Aorta (tissue), 5 donors: ENCODE results near the gene PPP1R9B. TPM values are rescaled to one million over a fixed set of nuclear protein-coding genes. Genes with fewer than 3 reads are reported as not detected.

Source experiments
- ATAC-seq: fragments of 200-7000 bp; cut with Tn5 transposase; one replicate; pipeline ENCODE4 v1.9.1; 2022; ENCODE audit warnings: moderate library complexity; ENCODE audit not compliant: low FRiP score
- DNase-seq, 2 donors: peaks; one replicate each; pipeline ENCODE4 v3.0.0-alpha.2; 2020
- H3K27ac ChIP-seq, 2 donors: one replicate each; pipeline ENCODE4 v1.5.1; 2013; ENCODE audit warnings: low read length in 2 of 2, mild to moderate bottlenecking in 2 of 2, moderate library complexity in 2 of 2, control low read depth in 1 of 2, inconsistent platforms in 1 of 2, low read depth in 1 of 2
- H3K27me3 ChIP-seq, 2 donors: one replicate each; pipeline ENCODE4 v1.6.1; 2013; ENCODE audit warnings: control low read depth in 1 of 2, low read length in 1 of 2, mild to moderate bottlenecking in 1 of 2, moderate library complexity in 1 of 2; ENCODE audit not compliant: insufficient read depth in 2 of 2, control insufficient read depth in 1 of 2
- H3K36me3 ChIP-seq, 2 donors: one replicate each; pipeline ENCODE4 v1.6.1; 2013; ENCODE audit warnings: control low read depth in 1 of 2, low read length in 1 of 2, mild to moderate bottlenecking in 1 of 2; ENCODE audit not compliant: insufficient read depth in 2 of 2, control insufficient read depth in 1 of 2
- H3K4me1 ChIP-seq, 2 donors: one replicate each; pipeline ENCODE4 v1.6.1; 2013; ENCODE audit warnings: low read length in 2 of 2, control low read depth in 1 of 2, mild to moderate bottlenecking in 1 of 2, moderate library complexity in 1 of 2; ENCODE audit not compliant: insufficient read depth in 2 of 2, control insufficient read depth in 1 of 2
- H3K4me3 ChIP-seq, 2 donors: one replicate each; pipeline ENCODE4 v1.5.1; 2013; ENCODE audit warnings: low read length in 2 of 2, control low read depth in 1 of 2, mild to moderate bottlenecking in 1 of 2
- H3K9me3 ChIP-seq: one replicate; pipeline ENCODE4 v1.6.1; 2013; ENCODE audit warnings: mild to moderate bottlenecking, low read length; ENCODE audit not compliant: control insufficient read depth
- WGBS, 2 donors: extraction: QIAGEN DNeasy Blood & Tissue Kit; methylation state at CpG; one replicate each; pipeline ENCODE4 v1.1.7; 2013; 5-methylcytosine and 5-hydroxymethylcytosine counted together
- intact Hi-C, 2 donors: fragments of 100-400 bp; cut with DNase I; formaldehyde crosslinking; loops; one replicate each; pipeline versions ENCODE4 v1.14.2 to v1.15.0; 2022
- polyA plus RNA-seq, 2 donors: library from polyadenylated mRNA; stranded (reverse); fragments of 200-250 nt; gene quantifications; one replicate each; pipeline ENCODE4 v1.2.3, GENCODE V29; 2013
- total RNA-seq, 2 donors: library from RNA; stranded (reverse); fragmentation: NEBNext Ultra II Directional; extraction: Animal tissue kit (Norgen Biotek cat#: 25700); gene quantifications; one replicate each; pipeline ENCODE4 v1.2.1, GENCODE V29; 2021
- donor health status: healthy with polysubstance abuse.
- donor health status: Bipolar disorder and iron deficiency.
- donor health status: DM: no; HTN: no; CAD: no.
- donor health status: DM: no; HTN: no; CAD: no.
- donor health status: DM: yes; HTN: yes; CAD: no.

PPP1R9B gene
- total and polyA plus RNA-seq, 4 donors, result 20.3 to 99.0 (median 45.2) TPM

DNA sequence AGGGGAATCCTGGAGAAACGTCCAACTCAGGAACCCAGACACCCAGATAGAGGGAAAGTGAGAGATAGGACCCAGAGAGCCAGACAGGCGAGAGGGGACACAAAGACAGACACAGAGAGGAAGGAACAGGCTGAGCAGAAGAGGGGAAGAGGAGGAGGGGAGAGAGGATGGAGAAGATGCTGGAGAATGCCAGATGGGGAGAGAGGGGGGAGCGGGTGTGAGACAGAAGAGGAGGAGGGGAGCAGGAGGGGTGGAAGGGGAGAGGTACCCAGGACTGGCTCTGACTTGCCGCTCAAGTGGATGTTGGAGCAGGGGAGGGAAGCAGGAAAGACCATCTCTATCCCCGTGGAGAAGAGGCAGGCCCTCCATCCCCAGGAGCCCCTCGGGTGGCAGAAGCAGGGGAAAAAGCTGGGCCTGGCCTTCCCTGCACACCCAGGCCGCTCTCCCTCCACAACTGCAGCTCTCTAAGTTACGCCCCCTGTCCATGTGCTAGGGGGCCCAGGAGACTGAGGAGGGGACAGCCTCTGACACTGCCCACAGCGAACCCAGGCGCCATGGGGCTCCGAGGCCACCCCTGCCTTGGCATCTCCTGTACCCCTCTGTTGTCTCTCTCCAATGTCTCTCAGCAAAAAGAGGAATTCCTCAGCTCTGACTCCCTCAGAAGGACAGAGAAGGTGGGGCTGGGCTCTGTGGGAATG is 4.8 kb downstream of the PPP1R9B start:
- ATAC-seq (no peak), DNase-seq (no peak)
- Histone ChIP-seq H3K4me3 (no peak overlapping the region), H3K27me3 (no peaks in the 10 kb centered on the region), H3K36me3 (no peaks in the 10 kb centered on the region), H3K4me1 (peaks cover 0 to 3% of the 10 kb centered on the region in 2 donors), H3K9me3 (no peaks in the 10 kb centered on the region), H3K27ac (peak overlapping the region in 1 of 2 donors; percentile 8)
- intact Hi-C loops, result loop anchor here in 1 of 2 donors (5.0 to 10.0 kb wide), 2 partner anchors 48 to 49 kb away; partner anchors contain the start of gene PDK2
- 58 to 65% methylated on average over 10 to 11 of the region's 11 CpGs for WGBS, 2 donors

GRCh38 chr17:50144845-50145531 is 5.5 kb downstream of the PPP1R9B start:
- H3K27me3 ChIP-seq, result no peaks in the 10 kb centered on the region
- no peak overlapping the region for H3K27ac ChIP-seq
- ATAC-seq (no peak), DNase-seq (no peak)
- peaks cover 0 to 3% of the 10 kb centered on the region in 2 donors for H3K4me1 ChIP-seq
- H3K4me3 ChIP-seq, result no peak overlapping the region
- no peaks in the 10 kb centered on the region for H3K9me3 ChIP-seq
- 76 to 78% methylated on average over 16 of the region's 16 CpGs for WGBS, 2 donors
- no peaks in the 10 kb centered on the region for H3K36me3 ChIP-seq
- intact Hi-C loops, result loop anchor here in 1 of 2 donors (5.0 to 10.0 kb wide), 2 partner anchors 48 to 50 kb away; partner anchors contain the start of gene PDK2

GRCh38 chr17:50144355-50144754 is 6.1 kb downstream of the PPP1R9B start:
- H3K36me3 ChIP-seq, result peaks cover 0 to 2% of the 10 kb centered on the region in 2 donors
- no peak for DNase-seq
- peaks cover 0 to 3% of the 10 kb centered on the region in 2 donors for H3K4me1 ChIP-seq
- 72 to 78% methylated on average over 6 of the region's 6 CpGs for WGBS, 2 donors
- no peaks in the 10 kb centered on the region for H3K9me3 ChIP-seq
- intact Hi-C loops, result loop anchor here in 1 of 2 donors (10.0 kb wide), 1 partner anchor 50 kb away; no protein-coding TSS in a partner anchor
- no peak for ATAC-seq
- no peak overlapping the region for H3K27ac ChIP-seq
- no peak overlapping the region for H3K4me3 ChIP-seq
- H3K27me3 ChIP-seq, result no peaks in the 10 kb centered on the region

DNA sequence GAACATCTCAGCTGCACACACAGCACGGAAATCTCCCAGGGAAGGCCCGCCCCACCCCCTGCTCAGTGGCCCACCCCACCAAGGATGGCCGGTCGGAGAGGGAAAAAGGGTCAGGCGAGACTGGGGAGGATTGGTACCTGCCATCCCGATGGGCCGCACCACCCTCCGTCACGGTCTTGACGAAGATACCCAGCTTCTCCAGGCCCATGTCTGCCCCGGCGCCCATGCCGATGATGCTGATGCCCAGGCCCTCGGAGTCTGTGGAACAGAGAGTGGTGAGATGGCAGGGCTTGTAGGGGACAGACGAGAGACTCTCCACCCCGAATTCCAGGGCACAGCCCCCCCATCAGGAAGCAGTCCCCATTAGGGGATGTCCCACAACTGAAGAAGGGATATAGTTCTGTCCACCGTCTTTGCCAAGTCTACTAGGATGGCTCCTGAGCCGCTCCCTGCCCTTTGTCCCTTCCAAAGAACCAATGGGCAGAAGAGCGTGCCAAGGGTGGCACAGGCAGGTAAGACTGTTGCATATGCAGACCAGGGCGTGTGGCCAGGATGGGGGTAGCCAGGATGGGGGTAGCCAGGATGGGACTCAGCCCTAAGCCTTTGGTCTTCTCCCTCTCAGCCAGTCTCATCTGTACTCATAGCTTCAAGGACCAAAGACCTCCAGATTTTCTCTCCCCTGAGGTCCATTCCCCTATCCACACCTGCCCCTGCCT is 6.9 kb downstream of the PPP1R9B start:
- H3K9me3 ChIP-seq, result no peaks in the 10 kb centered on the region
- H3K27me3 ChIP-seq, result no peaks in the 10 kb centered on the region
- 87 to 88% methylated on average over 20 of the region's 20 CpGs for WGBS, 2 donors
- no peak overlapping the region for H3K4me3 ChIP-seq
- no peak for DNase-seq
- H3K27ac ChIP-seq, result no peak overlapping the region
- no peak for ATAC-seq
- peaks cover 0 to 3% of the 10 kb centered on the region in 2 donors for H3K4me1 ChIP-seq
- intact Hi-C loops, result loop anchor here in 1 of 2 donors (10.0 kb wide), 1 partner anchor 51 kb away; no protein-coding TSS in a partner anchor
- H3K36me3 ChIP-seq, result peaks cover 2 to 5% of the 10 kb centered on the region in 2 donors

DNA sequence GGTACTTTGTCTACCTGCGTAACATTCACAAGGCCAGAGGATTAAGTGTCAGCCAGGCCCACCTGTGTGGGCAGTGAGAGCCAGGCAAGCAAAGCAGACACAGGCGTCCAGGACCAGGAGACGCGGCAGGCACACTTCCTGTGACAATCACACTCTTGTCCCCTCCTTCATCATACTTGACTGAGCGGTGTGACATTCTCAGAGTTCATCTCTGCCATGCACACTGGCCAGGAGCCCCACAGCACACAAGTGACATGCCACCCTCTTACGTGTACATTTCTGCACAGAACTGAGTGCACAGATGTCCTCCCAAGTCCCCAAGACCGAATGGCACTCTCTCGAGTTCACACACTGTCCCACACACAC is 8.7 kb downstream of the PPP1R9B start:
- no peak overlapping the region for H3K27ac ChIP-seq
- no peak overlapping the region for H3K4me3 ChIP-seq
- H3K9me3 ChIP-seq, result no peaks in the 10 kb centered on the region
- ATAC-seq, result no peak
- 62 to 67% methylated on average over 8 of the region's 8 CpGs for WGBS, 2 donors
- intact Hi-C loops, result loop anchor here in 1 of 2 donors (10.0 kb wide), 1 partner anchor 53 kb away; no protein-coding TSS in a partner anchor
- DNase-seq, result no peak
- peaks cover 4 to 5% of the 10 kb centered on the region in 2 donors for H3K36me3 ChIP-seq
- no peaks in the 10 kb centered on the region for H3K27me3 ChIP-seq
- peaks cover 0 to 2% of the 10 kb centered on the region in 2 donors for H3K4me1 ChIP-seq

- Histone ChIP-seq H3K27me3 (no peaks in the 10 kb centered on the region), H3K36me3 (peaks cover 4 to 5% of the 10 kb centered on the region in 2 donors), H3K27ac (no peak overlapping the region), H3K4me1 (no peaks in the 10 kb centered on the region), H3K9me3 (no peaks in the 10 kb centered on the region), H3K4me3 (no peak overlapping the region)
- intact Hi-C loops, result loop anchor here in 1 of 2 donors (10.0 kb wide), 1 partner anchor 54 kb away; no protein-coding TSS in a partner anchor
- no peak for ATAC-seq
- no peak for DNase-seq
- 89% methylated on average over 16 of the region's 16 CpGs for WGBS, 2 donors
Observed at GRCh38 chr17:50141026-50141744, 9.3 kb downstream of the PPP1R9B start.

DNA sequence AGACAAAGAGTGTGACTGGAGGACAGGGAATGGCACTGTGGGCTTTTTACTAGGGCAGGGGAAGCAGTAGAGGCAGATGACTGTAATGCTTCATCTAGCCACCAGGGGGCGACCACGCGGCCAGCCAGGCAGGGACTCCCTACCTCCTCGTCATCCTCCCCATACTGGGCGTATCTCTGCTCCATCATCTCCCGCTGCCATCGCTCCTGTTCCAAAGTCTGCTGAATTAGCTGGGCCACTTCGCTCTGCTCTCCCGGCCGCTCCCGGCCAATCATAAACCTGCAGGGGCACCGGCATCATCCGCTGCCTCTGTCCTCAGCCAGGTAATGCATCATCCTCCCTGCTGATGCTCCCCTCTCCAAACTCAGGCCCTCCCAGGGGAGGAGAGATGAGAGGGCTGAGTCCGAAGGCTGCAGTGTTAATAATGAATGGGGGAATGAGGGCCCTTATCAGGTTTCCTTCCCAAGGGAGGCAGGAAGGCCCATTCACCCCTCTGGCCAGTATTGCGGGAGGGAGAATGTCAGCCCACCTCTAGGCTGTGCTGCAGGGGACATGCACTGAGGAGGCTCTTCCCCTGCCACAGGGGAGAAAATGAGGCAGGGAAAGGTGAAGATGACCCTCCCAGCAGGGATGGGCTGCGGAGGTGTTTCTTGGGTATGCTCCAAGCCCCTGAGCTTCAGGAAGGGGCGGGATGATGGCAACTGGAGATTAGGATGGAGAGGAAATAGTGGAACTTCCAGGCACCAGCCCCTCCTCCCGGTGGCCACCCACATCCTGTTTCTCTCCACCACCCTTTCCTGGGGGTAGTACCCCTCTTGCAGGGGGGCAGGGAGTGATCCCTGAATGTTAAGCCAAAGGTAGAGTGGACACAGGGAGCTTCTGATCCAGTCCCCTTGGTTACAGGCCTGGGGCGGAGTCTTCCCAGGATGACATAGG is 10.3 kb downstream of the PPP1R9B start:
- no peaks in the 10 kb centered on the region for H3K4me1 ChIP-seq
- H3K9me3 ChIP-seq, result no peaks in the 10 kb centered on the region
- intact Hi-C loops, result loop anchor here in 1 of 2 donors (10.0 kb wide), 1 partner anchor 55 kb away; no protein-coding TSS in a partner anchor
- peak overlapping the region in 1 of 2 donors; percentile 14 for H3K27ac ChIP-seq
- no peak overlapping the region for H3K4me3 ChIP-seq
- DNase-seq (peak; percentile 86 to 94), ATAC-seq (peak; percentile 91)
- no peaks in the 10 kb centered on the region for H3K27me3 ChIP-seq
- peaks cover 5% of the 10 kb centered on the region in 2 donors for H3K36me3 ChIP-seq
- 38 to 45% methylated on average over 19 of the region's 19 CpGs for WGBS, 2 donors
